Stimulated activated CD4-positive, alpha-beta T cell treated with anti-CD3 and anti-CD28 coated beads, Interleukin-15, amount 100 ng/mL, for 1 hour (primary cell): Measurements from ENCODE around the gene GSAP.
"Not testable (repeated sequence)": the region's sequence is repeated elsewhere in the genome, so short reads cannot be mapped to it uniquely, and the experiment has no call there.

Experiments used
- DNase-seq, 2 donors: peaks; one replicate each; pipeline ENCODE4 v3.0.0-alpha.2; 2020; ENCODE audit warnings: low read depth in 1 of 2, low spot score in 1 of 2

Gene GSAP

DNA sequence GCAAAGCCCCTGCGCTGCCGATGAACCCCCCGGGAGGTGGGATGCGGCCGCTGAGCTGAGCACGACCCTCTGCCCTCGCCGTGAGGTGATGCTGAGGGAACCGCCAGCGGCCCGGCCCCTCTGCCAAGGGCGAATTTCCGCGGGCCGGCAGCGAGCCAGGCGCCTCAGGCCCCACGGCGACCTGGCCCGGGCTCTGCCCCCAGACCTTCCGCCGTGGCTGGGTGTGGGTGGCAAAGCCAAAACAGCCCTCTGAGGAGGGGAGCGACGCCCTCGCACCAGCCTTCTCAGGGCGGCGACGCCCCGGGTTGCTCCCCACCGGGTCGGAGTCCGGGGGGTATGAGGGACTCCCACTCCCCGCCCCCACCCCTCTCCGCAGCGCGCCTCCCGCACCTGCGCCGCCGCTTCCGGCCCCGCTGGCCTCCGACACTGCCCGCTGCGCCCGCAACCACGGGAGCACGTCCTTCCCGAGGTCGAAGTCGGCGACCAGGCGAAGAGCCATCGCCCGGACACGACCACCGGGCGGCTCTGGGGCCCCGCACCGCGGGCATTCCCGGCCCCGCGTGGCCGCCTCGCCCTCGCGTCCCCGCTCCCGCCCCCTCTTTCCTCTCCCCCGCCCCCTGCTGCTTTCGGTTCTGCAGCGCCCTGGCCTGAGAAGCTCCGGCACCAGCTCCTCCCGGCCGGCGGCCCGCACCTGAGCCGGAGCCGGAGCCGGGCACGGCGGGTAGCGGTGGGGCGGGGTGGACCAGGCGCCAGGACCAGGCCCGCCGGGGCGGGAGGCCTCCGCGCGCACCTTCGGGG, at the start of gene GSAP:
Gene GSAP (minus strand): TSS at position 527 of the 798 bp plus-strand sequence. CDS start 28 bp downstream, at position 499.
- peak; percentile 22 to 30 for DNase-seq

DNA sequence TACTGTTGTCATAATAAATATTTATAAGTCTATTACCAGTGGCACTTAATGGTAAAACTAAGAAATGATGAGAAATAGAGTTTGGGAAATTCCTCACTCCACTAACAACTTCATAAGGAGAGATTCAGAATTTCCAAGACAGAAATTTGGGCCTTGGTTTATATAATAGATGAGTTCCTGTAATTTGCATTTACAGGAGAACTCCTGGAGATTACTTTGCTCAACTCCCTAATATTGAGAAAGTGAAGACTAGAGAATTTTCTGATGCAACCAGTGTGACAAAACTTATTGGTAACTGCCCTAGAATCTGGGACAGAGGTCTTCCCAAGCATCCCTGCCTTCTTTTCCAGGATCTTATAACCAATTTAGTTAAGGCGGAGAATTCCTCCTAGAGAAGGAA, 49.1 kb upstream of the GSAP start:
- no peak for DNase-seq

GRCh38 chr7:77464589-77464988, 48.4 kb upstream of the GSAP start:
- DNase-seq, result no peak

- DNase-seq, result not testable (repeated sequence)
Measured at GRCh38 chr7:77463632-77464031, 47.5 kb upstream of the GSAP start.

DNA sequence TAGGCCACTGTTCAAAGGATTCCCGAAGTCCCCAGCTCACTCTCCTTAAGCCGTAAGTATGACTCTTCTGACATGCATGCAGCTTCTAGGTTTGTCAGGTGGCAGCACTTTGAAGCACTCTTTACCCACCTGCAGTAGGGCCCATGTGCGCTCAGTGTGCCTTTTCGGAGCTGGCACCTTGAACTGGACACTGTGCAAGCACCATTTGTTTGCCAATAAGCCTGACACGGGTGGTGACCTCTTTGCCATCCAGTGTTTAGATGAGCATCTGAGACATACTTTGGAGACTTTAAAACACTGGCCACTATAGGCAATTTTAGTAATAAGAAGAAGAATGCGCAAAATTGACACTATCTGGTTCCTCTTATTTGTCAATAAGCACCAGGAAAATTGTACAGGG, 45.7 kb upstream of the GSAP start:
- no peak for DNase-seq

DNA sequence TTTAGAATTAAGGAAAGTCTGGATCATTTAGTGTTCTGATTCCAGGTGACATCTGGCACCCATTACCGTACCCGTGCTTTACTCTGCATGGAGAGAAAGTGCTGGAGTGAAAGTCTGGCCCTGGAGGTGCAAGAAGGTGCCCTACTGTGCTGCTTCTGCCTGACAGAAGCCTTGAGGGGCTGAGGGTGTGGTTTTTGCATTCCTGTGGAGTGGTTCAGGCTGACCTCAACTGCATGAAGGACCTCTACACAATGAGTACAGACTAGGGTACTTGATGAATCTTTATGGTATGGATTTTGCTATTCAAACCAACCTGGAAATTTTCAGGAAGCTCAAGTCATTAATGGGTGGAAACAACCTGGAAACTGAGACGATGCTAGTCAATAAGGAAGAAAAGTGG, 45.1 kb upstream of the GSAP start:
- no peak for DNase-seq

DNA sequence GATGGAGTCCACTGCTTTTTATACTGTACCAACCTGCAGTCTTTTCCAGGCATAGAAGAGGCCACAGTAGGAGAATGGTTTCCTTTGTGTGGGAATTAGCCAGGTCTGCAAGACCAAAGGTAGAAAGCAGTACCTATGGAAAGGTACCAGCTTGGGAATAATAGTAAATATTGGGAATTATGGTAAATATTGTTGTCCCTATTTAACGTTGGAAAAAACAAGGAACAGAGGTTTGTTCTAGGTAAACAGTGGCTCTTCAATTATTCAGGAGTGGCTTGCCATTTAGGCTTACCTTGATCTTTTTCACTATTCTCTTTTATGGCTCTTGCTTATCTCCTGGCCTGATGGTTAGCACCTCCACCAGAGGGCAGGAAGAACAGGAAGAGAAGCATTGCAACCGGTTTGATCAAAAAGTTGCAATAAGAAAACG, 43.9 kb upstream of the GSAP start:
- DNase-seq, result no peak

GRCh38 chr7:77459311-77459726, 43.2 kb upstream of the GSAP start:
- no peak for DNase-seq

GRCh38 chr7:77458786-77459185, 42.6 kb upstream of the GSAP start:
- no peak for DNase-seq

DNA sequence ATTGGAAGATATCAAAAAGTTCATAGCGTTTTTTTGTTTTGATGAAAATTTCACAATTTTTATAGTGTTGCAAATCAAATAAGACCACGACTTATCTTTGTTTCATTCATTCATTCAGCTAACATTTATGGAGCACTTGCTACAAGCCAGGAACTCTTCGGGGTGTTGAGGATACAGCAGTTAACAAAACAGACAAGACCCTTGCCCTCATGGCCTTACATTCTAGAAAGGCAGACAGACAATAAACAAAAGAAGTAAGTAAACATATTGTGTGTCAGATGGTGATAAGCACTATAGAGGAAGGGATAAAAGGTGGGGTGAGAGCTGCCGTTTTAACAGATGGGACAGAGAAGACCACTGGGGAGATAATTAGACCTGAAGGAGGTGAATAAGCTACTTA, 41.6 kb upstream of the GSAP start:
- no peak for DNase-seq

DNA sequence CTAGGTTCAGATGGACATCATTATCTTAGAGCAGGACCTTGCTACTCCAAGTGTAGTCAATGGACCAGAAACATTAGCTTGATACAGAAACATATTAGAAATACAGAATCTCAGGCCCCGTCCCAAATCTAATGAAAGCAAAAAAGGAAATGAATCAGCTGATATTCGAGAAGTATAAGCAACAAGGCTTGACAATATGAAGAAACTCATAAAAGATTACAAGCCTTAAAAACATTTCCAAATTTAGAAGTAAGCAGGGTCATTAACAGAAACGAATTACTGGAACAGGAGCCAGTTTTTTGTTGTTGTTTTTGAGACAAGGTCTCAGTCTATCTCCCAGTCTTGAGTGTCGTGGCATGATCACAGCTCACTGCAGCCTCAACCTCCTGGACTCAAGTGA, 40.5 kb upstream of the GSAP start:
- no peak for DNase-seq

DNA sequence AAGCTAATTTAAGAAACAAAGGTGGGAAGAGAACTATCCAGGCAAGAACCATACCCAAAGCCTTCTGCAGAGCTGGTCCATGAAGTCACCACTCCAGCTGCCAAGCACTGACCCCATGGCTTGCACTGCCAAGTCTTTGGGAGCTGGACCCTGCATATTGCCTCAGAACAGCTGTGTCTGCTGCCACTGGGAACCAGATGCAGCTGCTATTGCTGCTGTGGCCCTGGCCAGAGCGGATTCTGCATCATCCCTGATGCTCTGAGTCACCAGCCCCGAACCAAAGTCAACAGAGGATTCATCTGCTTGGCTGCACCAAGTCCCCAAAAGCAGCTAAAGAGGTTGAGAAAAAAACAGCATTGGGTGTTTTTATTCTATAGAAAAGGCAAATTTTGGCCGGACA, 39.2 kb upstream of the GSAP start:
- DNase-seq, result no peak

- DNase-seq, result no peak
Measured at GRCh38 chr7:77454802-77455201, 38.7 kb upstream of the GSAP start.

DNA sequence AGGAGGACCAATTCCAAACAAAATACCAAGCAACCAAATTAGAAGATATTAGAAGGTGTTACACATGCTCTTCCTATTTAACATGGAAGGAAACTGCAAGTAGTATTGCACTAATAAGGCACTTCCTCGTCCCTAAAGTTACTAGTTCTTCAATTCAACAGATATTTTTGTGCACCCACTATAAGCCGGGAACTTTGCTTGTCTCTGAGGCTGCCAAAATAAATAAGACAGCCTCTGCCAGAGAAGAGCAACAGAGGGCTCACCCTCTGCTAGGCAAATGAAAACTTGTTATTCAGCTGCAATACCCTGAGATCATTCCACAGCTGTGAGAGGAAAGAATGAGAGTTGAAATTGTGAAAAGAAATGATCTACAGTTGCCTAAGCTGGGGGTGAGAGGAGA, 37.4 kb upstream of the GSAP start:
- no peak for DNase-seq

DNA sequence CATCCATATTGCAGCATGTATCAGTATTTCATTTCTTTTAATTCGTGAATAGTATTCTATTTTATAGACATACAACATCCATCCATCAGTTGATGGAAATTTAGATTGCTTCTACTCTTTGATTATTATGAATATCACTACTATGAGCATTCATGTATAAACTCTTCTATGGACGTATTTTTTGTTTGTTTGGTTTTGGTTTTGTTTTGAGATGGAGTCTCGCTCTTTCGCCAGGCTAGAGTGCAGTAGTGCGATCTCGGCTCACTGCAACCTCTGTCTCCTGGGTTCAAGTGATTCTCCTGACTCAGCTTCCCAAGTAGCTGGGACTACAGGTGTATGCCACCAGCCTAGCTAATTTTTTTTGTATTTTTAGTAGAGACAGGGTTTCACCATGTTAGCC, 35.8 kb upstream of the GSAP start:
- DNase-seq, result not testable (repeated sequence)

- DNase-seq, result no peak
Measured at GRCh38 chr7:77450613-77451012, 34.5 kb upstream of the GSAP start.

- DNase-seq, result no peak
Measured at GRCh38 chr7:77450054-77450453, 33.9 kb upstream of the GSAP start.

DNA sequence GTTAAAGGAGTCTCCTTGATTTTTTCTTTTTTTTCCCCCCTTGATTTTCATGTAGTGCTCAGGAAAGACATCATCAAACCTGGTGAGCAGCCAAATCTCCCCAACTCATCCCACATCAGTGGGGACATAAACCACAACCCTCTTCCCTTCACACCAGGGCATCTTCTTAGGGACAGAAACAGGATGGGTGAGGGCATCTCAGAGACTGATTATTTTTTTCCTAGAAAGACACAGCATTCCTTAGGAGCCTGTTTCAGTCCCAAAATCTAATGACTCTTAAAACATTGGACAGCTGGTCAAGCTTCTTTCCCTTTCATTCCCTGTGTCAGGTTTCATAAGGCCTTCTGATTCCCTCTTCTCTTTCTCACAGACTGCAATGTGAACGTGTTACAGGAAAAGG, 31.5 kb upstream of the GSAP start:
- DNase-seq, result no peak

DNA sequence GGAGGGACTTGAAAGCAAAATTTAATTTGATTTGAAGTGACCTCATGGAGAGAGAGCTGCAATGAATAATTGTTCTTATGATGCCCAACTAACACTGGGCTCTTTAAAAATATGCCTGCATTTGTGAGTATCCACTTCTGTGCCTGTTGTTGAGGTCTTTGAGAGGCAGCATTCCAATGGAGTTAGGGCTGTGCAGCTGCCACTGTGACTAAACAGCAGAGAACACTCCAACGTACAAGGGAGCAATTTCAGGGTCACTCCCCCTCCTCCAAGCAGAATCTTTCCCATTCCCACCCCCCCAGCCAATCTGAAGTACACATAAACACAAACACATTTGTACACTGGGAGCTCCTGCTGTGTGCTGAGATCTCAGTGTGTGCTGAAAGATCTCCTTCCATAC, 28.0 kb upstream of the GSAP start:
- DNase-seq, result no peak

DNA sequence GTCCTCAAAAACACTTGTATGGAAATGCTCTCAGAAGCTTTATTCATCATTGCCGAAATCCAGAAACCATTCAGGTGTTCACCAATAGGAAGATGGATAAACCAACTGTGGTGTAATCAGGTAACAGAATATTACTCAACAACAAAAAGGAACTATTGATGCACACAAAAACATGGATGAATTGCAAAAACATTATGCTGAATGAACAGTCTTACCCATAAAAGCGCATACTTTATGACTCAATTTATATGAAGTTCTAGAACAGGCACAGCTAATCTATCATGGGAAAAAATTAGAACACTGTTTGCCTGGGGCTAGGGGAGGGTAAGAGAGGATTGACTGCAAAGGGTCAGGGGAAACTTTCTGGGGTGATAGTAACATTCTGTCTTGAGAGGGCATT, 26.9 kb upstream of the GSAP start:
- DNase-seq, result no peak

- DNase-seq, result no peak
Measured at GRCh38 chr7:77442636-77443035, 26.5 kb upstream of the GSAP start.

DNA sequence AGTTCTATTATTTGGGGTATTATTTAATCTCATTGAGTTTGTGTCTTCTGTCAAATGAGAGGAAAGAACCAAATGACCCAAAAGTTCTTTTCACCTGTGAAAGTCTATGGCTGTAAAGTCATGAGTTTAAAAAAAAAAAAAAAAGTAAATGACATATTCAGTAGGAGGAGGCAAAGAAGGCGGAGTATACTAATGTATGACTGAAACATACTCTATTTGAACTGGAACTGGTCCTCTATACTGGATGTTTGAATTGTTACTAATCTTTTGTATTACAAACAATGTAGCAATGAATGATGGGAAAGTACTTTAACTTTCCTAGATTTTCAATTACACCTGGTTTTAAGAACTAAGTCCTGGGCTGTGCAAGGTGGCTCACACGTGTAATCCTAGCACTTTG, 24.9 kb upstream of the GSAP start:
- DNase-seq, result no peak

- DNase-seq, result no peak
Measured at GRCh38 chr7:77439572-77439971, 23.4 kb upstream of the GSAP start.
